Upper lobe of right lung (tissue), 1 donor: ENCODE measurements around the gene CLMN. TPM values are rescaled to one million over a fixed set of nuclear protein-coding genes. Genes with fewer than 3 reads are reported as not detected.

Experiments used
- ATAC-seq: fragments of 200-7000 bp; cut with Tn5 transposase; one replicate; pipeline ENCODE4 v1.9.1; 2020; ENCODE audit warnings: mild to moderate bottlenecking, moderate library complexity
- DNase-seq: peaks from one replicate; pipeline ENCODE4 v3.0.0-alpha.2; 2020
- H3K27ac ChIP-seq: fragments of 200-600 bp; one replicate; pipeline ENCODE4 v1.8.0; 2022
- H3K27me3 ChIP-seq: fragments of 200-600 bp; one replicate; pipeline ENCODE4 v1.8.0; 2022; ENCODE audit warnings: mild to moderate bottlenecking
- H3K36me3 ChIP-seq: fragments of 200-600 bp; one replicate; pipeline ENCODE4 v1.8.0; 2022
- H3K4me1 ChIP-seq: fragments of 200-600 bp; one replicate; pipeline ENCODE4 v1.8.0; 2022
- H3K4me3 ChIP-seq: fragments of 200-600 bp; one replicate; pipeline ENCODE4 v1.8.0; 2022; ENCODE audit warnings: mild to moderate bottlenecking
- H3K9me3 ChIP-seq: fragments of 200-600 bp; one replicate; pipeline ENCODE4 v1.8.0; 2022
- intact Hi-C: fragments of 100-400 bp; cut with DNase I; formaldehyde crosslinking; loops from one replicate; pipeline ENCODE4 v1.11.0; 2022
- total RNA-seq: library from RNA; stranded (reverse); fragmentation: NEBNext Ultra II Directional; extraction: Animal tissue kit (Norgen Biotek cat#: 25700); gene quantifications from one replicate; pipeline ENCODE4 v1.2.1, GENCODE V29; 2021
- TF ChIP-seq, protein P1 (sequence below): fragments of 200-600 bp; IDR thresholded peaks from one replicate; pipeline ENCODE4 v1.8.0; 2022; ENCODE audit warnings: antibody characterized with exemption
- donor health status: DM: no; HTN: yes; CAD: no; lungs with severe emphysema.

Gene CLMN
- total RNA-seq, 1 donor from 2014 or later = 19.3 TPM

DNA sequence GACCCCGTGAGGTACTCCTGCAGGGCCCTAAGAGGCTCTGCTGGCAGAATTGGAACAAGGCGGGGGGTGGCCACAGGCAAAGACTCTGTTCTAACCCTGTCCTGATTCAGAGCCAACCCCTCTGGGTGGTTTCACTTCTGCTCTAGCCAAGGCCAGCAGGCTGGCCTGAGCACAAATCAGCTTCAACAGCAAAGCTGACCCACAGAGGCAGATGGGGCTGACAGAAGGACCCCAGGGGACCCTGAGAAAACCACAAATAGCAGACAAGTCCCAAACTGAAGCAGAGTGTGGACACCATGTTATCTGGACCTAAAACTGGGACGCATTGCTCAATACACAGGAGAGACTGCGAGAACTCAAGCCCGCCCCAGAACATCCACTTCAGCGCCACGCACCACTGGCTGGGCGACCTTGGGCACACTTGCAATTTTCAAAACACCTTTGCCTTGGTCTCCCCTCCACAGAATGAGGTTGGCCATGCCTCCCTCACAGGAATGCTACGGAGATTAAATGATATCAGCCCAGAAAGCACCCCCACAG, 85.9 kb downstream of the CLMN start:
- Histone ChIP-seq H3K9me3 (no peaks in the 10 kb centered on the region), H3K4me3 (no peak overlapping the region), H3K27me3 (no peaks in the 10 kb centered on the region), H3K36me3 (no peaks in the 10 kb centered on the region), H3K4me1 (no peaks in the 10 kb centered on the region), H3K27ac (peak overlapping the region; percentile 47)
- ATAC-seq (peak; percentile 43), DNase-seq (no peak)
- intact Hi-C loops = no loop called here
- TF ChIP-seq, protein P1, sequence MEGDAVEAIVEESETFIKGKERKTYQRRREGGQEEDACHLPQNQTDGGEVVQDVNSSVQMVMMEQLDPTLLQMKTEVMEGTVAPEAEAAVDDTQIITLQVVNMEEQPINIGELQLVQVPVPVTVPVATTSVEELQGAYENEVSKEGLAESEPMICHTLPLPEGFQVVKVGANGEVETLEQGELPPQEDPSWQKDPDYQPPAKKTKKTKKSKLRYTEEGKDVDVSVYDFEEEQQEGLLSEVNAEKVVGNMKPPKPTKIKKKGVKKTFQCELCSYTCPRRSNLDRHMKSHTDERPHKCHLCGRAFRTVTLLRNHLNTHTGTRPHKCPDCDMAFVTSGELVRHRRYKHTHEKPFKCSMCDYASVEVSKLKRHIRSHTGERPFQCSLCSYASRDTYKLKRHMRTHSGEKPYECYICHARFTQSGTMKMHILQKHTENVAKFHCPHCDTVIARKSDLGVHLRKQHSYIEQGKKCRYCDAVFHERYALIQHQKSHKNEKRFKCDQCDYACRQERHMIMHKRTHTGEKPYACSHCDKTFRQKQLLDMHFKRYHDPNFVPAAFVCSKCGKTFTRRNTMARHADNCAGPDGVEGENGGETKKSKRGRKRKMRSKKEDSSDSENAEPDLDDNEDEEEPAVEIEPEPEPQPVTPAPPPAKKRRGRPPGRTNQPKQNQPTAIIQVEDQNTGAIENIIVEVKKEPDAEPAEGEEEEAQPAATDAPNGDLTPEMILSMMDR = no peak

DNA sequence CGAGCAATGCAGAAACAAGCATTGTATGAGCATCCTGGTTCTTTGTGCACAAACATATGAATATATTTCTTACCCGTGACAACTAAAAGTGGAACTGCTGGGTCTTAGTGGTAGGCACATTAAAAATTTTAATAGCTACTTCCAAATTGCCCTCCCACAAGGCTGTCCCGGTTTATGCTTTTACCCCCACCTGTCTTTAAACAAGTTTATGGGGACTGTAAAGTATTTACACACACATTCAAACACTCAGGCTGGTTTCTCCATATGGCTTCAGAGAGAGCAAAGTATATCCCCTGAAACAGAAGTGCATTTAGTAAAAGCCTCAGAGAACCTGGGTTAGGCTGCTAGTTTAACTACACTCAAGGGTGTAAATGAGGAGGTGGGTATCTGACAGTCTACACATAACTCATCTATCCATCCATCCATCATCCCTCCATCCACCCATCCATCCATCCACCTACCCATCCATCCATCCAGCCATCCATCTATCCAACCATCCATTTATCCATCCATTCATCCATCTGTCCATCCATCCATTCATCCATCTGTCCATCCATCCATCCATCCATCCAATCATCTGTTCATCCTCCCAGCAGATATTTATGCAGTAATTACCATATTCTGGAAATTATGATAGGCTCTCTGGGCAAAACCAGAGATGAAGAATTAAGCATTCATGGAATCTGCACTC, 86.7 kb downstream of the CLMN start:
- Histone ChIP-seq H3K27ac (no peak overlapping the region), H3K9me3 (no peaks in the 10 kb centered on the region), H3K36me3 (no peaks in the 10 kb centered on the region), H3K4me3 (no peak overlapping the region), H3K4me1 (no peaks in the 10 kb centered on the region), H3K27me3 (no peaks in the 10 kb centered on the region)
- intact Hi-C loops = no loop called here
- ATAC-seq (no peak), DNase-seq (no peak)
- TF ChIP-seq, protein P1 = no peak

DNA sequence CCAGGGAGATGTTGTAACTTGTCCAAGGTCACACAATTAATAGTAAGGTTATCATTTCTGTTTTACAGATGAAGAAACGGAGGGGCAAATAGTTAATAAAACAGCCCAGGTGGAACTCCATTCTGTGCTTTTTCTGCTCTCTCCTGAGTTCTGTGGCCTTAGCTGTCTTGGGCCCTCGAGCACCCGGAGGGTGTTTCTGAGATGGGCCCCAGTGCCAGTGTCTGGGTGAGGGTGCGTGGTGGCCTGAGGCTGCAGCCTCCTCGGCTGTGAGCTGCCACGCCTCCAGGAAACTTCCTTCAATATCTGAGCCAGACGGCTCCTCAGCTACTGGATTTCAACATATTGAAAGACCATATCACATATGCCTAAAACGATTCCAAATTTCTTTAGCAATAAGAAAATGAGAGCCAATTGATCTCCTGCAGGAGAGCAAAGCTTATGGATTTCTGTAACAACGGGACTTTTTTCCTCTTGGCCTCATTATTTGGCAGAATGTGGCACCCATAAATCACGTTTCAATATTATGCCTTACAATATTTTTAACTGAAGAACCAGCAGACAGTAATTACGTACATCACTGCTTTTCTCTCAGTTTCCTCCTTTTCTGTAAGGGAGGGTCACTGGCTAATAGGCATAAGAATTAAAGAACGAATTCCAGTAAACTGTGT, 87.6 kb downstream of the CLMN start:
- ATAC-seq (no peak), DNase-seq (no peak)
- TF ChIP-seq, protein P1 = no peak
- H3K9me3 ChIP-seq = no peaks in the 10 kb centered on the region
- no peaks in the 10 kb centered on the region for H3K27me3 ChIP-seq
- H3K4me3 ChIP-seq = no peak overlapping the region
- H3K36me3 ChIP-seq = no peaks in the 10 kb centered on the region
- intact Hi-C loops = no loop called here
- H3K27ac ChIP-seq = no peak overlapping the region
- H3K4me1 ChIP-seq = no peaks in the 10 kb centered on the region

DNA sequence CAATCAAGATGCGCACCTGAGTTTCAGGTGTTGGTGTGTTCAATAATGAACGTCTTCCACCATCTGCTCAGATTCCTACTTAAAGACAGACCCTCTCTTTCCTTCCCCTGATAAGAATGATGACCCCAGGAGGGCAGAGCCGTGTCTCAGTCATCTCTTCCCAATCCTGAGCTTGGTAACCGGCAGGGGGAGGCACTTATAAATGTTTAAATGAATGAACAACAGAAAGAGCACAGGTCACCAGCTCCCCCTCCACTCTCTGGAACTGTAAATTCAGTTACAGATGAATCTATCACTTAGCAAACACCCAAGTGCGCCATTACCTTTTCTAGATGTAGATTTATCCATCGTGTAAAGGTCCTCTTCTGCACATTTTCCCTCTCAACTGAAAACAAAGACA, 90.0 kb downstream of the CLMN start:
- no peak for DNase-seq
- Histone ChIP-seq H3K27ac (no peak overlapping the region), H3K36me3 (no peaks in the 10 kb centered on the region), H3K9me3 (no peaks in the 10 kb centered on the region), H3K4me3 (no peak overlapping the region), H3K4me1 (no peaks in the 10 kb centered on the region), H3K27me3 (no peaks in the 10 kb centered on the region)
- intact Hi-C loops = no loop called here
- no peak for ATAC-seq
- TF ChIP-seq, protein P1 = no peak

DNA sequence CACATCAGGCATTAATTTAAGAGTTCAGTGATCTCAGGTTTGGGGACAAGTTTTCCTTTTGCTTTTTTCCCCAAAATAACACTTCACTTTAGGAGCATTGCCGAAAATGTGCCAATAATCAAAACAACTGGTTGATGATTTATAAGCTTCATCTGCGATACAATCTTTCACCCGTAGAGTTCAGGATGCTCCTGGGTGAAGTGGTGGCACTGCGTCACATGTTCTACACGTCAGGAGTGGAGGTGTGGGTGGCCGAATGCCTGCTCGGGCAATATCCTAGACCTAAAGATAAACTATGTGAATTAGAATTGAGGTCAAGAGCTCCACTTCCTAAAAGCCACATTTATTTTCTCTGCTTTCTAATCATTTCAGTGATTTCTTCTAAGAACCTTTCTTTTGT, 91.5 kb downstream of the CLMN start:
- intact Hi-C loops = no loop called here
- Histone ChIP-seq H3K4me3 (no peak overlapping the region), H3K4me1 (peaks cover 4% of the 10 kb centered on the region), H3K27me3 (no peaks in the 10 kb centered on the region), H3K9me3 (no peaks in the 10 kb centered on the region), H3K36me3 (no peaks in the 10 kb centered on the region), H3K27ac (no peak overlapping the region)
- no peak for ATAC-seq
- TF ChIP-seq, protein P1 = no peak
- no peak for DNase-seq
